Thoracic aorta (tissue), 2 donors: ENCODE results near the gene OR6C76. TPM values are rescaled to one million over a fixed set of nuclear protein-coding genes. Genes with fewer than 3 reads are reported as not detected.
"Not testable (repeated sequence)": the region's sequence is repeated elsewhere in the genome, so short reads cannot be mapped to it uniquely, and the experiment has no call there.

Source experiments
- ATAC-seq: fragments of 150-250 bp; one replicate; pipeline ENCODE4 v1.8.0; 2017; ENCODE audit warnings: low read depth; ENCODE audit not compliant: insufficient number of reproducible peaks, low FRiP score
- DNase-seq: peaks from one replicate; pipeline ENCODE4 v3.0.0-alpha.2; 2020; ENCODE audit warnings: low spot score
- H3K27ac ChIP-seq, 2 donors: fragments of 200-600 bp; sonication (generic); 1 replicate in 1 of 2; 2 replicates in 1 of 2; pipeline ENCODE4 v1.5.1; 2016; ENCODE audit warnings: mild to moderate bottlenecking in 2 of 2, moderate library complexity in 2 of 2
- H3K27me3 ChIP-seq: fragments of 200-600 bp; sonication (generic); replicated peaks from 2 replicates; pipeline ENCODE4 v1.6.0; 2016; ENCODE audit warnings: mild to moderate bottlenecking; ENCODE audit not compliant: insufficient read depth
- H3K36me3 ChIP-seq: fragments of 200-600 bp; sonication (generic); one replicate; pipeline ENCODE4 v1.5.1; 2016
- H3K4me1 ChIP-seq, 2 donors: fragments of 200-600 bp; sonication (generic); 1 replicate in 1 of 2; 2 replicates in 1 of 2; pipeline versions ENCODE4 v1.5.1 to v1.6.0; 2016; ENCODE audit warnings: low read depth in 2 of 2, mild to moderate bottlenecking in 1 of 2; ENCODE audit not compliant: control insufficient read depth in 1 of 2
- H3K4me3 ChIP-seq: fragments of 200-600 bp; sonication (generic); 2 replicates; pipeline ENCODE4 v1.5.1; 2016; ENCODE audit warnings: mild to moderate bottlenecking
- H3K9me3 ChIP-seq: fragments of 200-600 bp; sonication (generic); 2 replicates; pipeline ENCODE4 v1.5.1; 2016
- total RNA-seq, 2 donors: library from RNA; depleted of rRNA; stranded (reverse); fragments of >200 nt; gene quantifications; one replicate each; pipeline versions ENCODE4 v1.1.0 to v1.2.3, GENCODE V29; 2016
- TF ChIP-seq, protein P1 (sequence below): fragments of 200-600 bp; sonication (generic); IDR thresholded peaks from one replicate; pipeline ENCODE4 v1.5.1; 2019; ENCODE audit warnings: antibody characterized with exemption

Gene OR6C76
- total RNA-seq, 2 donors from 2014 or later, result not detected

DNA sequence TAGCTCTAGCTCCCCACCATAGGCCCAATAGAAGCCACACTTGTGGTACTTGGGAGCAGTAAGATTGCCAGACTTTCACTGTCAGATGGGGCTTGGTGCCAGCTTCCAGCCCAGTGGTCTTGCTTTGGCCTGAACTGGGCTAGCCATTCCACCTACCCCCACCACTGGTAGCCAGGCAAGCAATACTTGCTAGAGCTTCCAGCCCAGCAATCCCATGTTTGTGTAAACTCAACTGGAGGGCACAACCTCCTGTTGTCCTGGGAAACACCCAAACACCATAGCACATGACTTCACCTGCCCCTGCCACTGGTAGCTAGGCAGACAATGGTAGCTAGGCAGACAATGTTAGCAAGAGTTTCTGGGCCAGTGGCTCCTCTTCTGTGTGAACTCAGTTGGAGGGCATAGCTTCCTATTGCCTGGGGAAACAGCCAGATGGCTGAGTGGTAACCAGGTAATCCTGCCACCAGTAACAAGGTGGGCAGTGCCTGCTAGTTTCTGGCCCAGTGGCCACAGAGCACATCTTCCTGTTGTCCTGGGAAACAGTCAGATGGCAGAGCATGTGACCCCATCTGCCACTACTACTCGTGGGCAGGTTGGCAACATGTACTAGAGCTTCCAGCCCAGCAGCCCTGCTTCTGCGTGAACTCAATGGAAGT, 5.6 kb upstream of the OR6C76 start:
- Histone ChIP-seq H3K27me3 (no peaks in the 10 kb centered on the region), H3K4me1 (no peaks in the 10 kb centered on the region), H3K9me3 (no peaks in the 10 kb centered on the region), H3K36me3 (no peaks in the 10 kb centered on the region), H3K27ac (no peak overlapping the region), H3K4me3 (no peak overlapping the region)
- TF ChIP-seq, protein P1, sequence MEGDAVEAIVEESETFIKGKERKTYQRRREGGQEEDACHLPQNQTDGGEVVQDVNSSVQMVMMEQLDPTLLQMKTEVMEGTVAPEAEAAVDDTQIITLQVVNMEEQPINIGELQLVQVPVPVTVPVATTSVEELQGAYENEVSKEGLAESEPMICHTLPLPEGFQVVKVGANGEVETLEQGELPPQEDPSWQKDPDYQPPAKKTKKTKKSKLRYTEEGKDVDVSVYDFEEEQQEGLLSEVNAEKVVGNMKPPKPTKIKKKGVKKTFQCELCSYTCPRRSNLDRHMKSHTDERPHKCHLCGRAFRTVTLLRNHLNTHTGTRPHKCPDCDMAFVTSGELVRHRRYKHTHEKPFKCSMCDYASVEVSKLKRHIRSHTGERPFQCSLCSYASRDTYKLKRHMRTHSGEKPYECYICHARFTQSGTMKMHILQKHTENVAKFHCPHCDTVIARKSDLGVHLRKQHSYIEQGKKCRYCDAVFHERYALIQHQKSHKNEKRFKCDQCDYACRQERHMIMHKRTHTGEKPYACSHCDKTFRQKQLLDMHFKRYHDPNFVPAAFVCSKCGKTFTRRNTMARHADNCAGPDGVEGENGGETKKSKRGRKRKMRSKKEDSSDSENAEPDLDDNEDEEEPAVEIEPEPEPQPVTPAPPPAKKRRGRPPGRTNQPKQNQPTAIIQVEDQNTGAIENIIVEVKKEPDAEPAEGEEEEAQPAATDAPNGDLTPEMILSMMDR, result no peak
- DNase-seq, result no peak
- ATAC-seq, result no peak

DNA sequence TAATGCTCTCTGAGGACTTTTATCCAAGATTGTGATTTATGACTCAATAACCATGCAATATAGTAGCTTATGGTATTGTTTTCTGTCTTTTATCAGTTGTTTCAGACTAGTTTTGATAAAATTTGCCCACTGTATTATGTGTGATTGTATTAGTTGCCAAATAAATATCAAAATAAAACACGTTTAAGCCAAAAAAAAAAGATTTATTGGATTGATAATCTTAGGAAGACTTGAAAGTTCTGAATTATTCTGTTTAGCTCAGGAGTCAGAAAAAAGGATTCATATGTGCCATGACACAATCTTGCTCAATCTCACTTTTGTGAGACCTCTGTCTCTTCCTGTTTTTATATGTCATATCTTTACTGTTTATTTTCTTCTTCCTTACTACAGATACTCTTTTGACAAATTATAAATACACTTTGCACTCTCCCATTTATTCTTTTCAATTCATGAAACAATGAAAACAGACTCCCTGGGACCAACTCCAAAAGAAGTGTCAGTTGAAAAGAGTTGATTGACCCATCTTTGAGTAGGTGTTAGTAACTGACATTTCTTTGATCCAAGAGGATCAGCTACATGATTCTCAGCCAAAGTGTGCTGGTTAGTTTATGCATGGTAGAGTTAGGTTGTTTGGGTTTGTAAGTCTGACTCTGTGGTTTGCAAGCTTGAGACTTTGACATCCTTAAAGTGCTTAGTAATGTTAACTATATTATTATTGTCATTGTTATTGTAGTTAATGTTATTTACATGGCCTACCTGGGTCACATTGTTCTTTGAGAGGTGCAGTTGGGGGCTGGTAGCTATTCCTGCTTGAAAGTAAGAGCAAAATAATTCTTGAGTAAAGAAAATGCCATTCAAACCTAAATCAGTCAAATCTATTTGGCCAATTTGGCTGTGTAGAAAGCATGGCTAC, 2.5 kb downstream of the OR6C76 start:
- Histone ChIP-seq H3K4me3 (no peak overlapping the region), H3K36me3 (no peaks in the 10 kb centered on the region), H3K9me3 (no peaks in the 10 kb centered on the region), H3K27me3 (no peaks in the 10 kb centered on the region), H3K27ac (no peak overlapping the region), H3K4me1 (no peaks in the 10 kb centered on the region)
- no peak for DNase-seq
- ATAC-seq, result no peak
- TF ChIP-seq, protein P1, result no peak

GRCh38 chr12:55441233-55441632, 15.2 kb downstream of the OR6C76 start:
- H3K9me3 ChIP-seq, H3K27ac ChIP-seq, ATAC-seq, H3K36me3 ChIP-seq, H3K4me3 ChIP-seq, DNase-seq, H3K27me3 ChIP-seq, H3K4me1 ChIP-seq: not testable (repeated sequence)

GRCh38 chr12:55443776-55444175, 17.7 kb downstream of the OR6C76 start, which contains the start of gene OR6C2:
TSS of gene OR6C2 (plus strand) at chr12:55444076. CDS start at chr12:55452214, 8,138 bp downstream.
- no peaks in the 10 kb centered on the region for H3K4me1 ChIP-seq
- H3K4me3 ChIP-seq, result no peak within 1 kb of the TSS
- H3K27ac ChIP-seq, result no peak within 1 kb of the TSS
- no peaks in the 10 kb centered on the region for H3K36me3 ChIP-seq
- DNase-seq (no peak), ATAC-seq (no peak)
- TF ChIP-seq, protein P1, result no peak
- no peaks in the 10 kb centered on the region for H3K27me3 ChIP-seq
- H3K9me3 ChIP-seq, result peaks cover 3% of the 10 kb centered on the region

DNA sequence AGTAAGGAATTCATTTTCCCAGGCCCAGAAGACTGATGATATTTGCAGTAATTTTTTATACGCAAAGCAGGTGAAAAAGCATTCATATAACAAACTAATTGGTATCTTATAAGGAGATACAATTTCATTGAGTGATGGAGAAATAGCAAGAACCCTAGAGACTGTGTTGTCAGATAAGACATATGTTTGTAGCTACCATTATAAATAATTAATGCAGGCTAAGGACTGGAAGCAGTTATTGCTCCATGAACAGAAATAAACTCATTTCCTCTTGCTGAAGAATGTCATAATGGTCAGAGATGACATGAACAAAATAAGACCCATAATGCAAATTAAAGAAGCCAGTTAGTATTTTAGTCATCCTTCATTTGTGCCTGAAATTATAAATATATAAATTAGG, 19.3 kb downstream of the OR6C76 start:
- no peak overlapping the region for H3K4me3 ChIP-seq
- TF ChIP-seq, protein P1, result no peak
- no peak for ATAC-seq
- H3K27ac ChIP-seq, result no peak overlapping the region
- H3K36me3 ChIP-seq, result no peaks in the 10 kb centered on the region
- H3K27me3 ChIP-seq, result no peaks in the 10 kb centered on the region
- DNase-seq, result no peak
- no peaks in the 10 kb centered on the region for H3K4me1 ChIP-seq
- H3K9me3 ChIP-seq, result peaks cover 3% of the 10 kb centered on the region
